ENCODE results near the gene MAN2A2. TPM values are rescaled to one million over a fixed set of nuclear protein-coding genes. Genes with fewer than 3 reads are reported as not detected.

Gene MAN2A2
- total RNA-seq, 1 donor = 15.1 TPM

DNA sequence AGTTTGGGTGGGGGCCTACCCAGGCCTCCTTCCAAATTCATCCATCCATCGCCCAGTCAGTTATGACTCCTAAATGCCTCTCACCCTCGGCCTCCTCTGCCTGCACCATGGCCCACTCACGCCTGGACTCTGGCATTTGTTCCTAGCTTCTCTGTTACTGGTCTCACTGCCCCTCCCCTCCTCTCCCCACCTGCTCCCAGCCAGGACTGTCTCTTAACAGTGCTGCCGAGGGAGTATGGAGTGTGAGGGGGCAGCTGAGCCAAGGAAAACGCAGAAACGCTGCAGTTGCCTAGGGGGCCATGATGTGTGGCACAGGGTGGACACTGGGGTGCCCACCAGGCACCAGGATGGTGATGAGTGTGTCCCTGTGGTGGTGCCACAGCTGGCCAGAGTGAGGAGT is 54.7 kb downstream of the MAN2A2 start:
- TF ChIP-seq, protein P1, sequence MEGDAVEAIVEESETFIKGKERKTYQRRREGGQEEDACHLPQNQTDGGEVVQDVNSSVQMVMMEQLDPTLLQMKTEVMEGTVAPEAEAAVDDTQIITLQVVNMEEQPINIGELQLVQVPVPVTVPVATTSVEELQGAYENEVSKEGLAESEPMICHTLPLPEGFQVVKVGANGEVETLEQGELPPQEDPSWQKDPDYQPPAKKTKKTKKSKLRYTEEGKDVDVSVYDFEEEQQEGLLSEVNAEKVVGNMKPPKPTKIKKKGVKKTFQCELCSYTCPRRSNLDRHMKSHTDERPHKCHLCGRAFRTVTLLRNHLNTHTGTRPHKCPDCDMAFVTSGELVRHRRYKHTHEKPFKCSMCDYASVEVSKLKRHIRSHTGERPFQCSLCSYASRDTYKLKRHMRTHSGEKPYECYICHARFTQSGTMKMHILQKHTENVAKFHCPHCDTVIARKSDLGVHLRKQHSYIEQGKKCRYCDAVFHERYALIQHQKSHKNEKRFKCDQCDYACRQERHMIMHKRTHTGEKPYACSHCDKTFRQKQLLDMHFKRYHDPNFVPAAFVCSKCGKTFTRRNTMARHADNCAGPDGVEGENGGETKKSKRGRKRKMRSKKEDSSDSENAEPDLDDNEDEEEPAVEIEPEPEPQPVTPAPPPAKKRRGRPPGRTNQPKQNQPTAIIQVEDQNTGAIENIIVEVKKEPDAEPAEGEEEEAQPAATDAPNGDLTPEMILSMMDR (IDR thresholded peaks at IDR 0.05; ENCODE audit: insufficient read depth, low read depth, low read length) = no peak
- DNase-seq (ENCODE audit: low read depth) = no peak
- H3K4me3 ChIP-seq (ENCODE audit: low read depth, low read length) = peak overlapping the region; percentile 72

DNA sequence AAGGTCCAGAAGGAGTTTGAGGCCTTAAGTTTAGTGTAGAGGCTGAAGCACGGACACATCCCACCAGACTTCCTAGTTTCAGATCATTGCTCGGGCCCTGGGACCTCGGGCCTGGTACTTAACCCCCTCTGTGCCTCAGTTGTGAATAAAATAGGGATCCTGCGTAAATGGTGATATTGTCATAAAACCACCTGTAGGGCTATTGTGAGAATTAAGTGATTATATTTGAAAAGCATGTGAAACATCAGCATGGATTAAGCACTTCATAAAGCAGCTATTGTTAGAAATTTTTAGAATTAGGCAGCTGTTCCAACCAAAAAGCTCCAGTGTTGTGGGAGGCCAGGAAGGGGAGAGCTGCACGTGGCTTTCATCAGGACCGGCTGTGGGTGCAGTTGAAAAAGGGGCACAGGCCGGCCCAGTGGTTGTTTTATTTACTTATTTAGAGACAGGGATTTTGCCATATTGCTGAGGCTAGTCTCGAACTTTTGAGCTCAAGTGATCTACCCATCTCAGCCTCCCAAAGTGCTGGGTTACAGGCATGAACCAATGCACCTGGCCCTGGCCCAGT is 56.0 kb downstream of the MAN2A2 start:
- no peak for DNase-seq (ENCODE audit: low read depth)
- TF ChIP-seq, protein P1 (IDR thresholded peaks at IDR 0.05; ENCODE audit: insufficient read depth, low read depth, low read length) = no peak
- H3K4me3 ChIP-seq (ENCODE audit: low read depth, low read length) = no peak overlapping the region

DNA sequence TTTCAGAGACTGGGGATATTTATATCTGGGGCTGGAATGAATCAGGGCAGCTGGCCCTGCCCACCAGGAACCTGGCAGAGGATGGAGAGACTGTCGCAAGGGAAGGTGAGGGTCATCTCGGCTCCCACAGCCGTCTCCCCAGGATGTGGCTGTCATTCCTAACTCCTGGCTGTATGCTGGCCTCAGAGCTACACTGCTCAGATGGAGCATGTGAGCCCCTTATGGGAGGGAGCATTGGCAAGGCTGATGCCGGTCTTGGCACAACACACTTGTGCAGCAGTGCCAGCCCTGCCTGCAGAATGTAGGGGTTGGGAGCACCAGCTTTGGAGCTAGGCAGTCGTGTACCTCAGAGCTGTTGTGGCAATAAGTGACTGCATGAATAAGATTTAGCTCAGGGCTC is 56.8 kb downstream of the MAN2A2 start:
- TF ChIP-seq, protein P1 (IDR thresholded peaks at IDR 0.05; ENCODE audit: insufficient read depth, low read depth, low read length) = no peak
- no peak overlapping the region for H3K4me3 ChIP-seq (ENCODE audit: low read depth, low read length)
- DNase-seq (ENCODE audit: low read depth) = no peak

DNA sequence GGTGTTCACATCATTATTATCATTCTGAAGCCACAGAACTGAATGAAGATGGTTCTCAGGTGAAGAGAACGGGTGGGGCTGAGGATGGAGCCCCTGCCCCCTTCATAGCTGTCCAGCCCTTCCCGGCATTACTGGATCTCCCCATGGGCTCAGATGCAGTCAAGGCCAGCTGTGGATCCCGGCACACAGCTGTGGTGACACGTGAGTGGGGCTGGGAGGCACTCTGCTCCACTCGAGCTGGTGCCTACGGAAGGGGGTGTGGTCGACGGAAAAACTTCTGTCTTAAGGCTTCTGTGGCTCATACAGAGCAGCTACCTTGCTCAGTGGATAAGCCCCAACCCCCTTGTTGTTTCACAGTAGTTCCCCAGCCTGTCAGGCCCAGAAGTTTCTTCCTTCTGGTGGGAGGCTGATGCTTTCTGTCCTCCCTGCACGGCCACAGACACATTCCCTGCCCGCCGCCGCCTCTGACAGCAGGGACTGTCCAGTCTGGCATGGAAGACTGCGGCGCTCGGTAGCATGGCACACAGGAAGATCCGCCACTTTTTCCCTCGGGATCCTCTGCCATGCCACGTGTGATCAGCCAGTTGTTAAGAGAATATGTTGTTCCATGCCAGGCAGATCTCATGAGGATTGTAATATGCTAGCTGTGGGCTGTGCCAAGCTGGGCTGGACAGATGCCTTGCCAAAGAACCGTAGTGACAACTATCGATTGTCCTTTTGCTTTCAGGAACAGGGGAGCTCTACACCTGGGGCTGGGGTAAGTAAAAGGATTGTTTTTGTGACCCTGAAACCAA is 57.4 kb downstream of the MAN2A2 start:
- DNase-seq (ENCODE audit: low read depth) = no peak
- no peak overlapping the region for H3K4me3 ChIP-seq (ENCODE audit: low read depth, low read length)
- TF ChIP-seq, protein P1 (IDR thresholded peaks at IDR 0.05; ENCODE audit: insufficient read depth, low read depth, low read length) = no peak

DNA sequence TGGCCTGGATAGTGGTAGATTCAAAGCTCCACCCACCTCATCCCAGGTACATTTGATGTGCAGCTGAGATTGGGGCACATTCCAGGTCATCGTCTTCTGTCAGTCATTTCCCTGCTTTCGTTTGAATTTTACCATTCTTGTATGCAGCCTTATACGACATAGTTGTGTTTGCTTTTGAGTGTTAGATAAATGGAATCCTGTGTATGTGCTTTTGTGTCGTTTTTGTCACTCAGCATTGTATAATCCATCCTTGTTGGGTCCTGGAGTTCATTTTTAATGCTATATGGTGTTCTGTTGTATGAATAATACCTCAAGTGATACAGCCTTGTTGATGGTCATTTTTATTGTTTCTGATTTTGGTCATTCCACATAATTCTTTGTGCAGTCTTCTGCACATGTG is 58.9 kb downstream of the MAN2A2 start:
- TF ChIP-seq, protein P1 (IDR thresholded peaks at IDR 0.05; ENCODE audit: insufficient read depth, low read depth, low read length) = no peak
- no peak overlapping the region for H3K4me3 ChIP-seq (ENCODE audit: low read depth, low read length)
- DNase-seq (ENCODE audit: low read depth) = no peak

DNA sequence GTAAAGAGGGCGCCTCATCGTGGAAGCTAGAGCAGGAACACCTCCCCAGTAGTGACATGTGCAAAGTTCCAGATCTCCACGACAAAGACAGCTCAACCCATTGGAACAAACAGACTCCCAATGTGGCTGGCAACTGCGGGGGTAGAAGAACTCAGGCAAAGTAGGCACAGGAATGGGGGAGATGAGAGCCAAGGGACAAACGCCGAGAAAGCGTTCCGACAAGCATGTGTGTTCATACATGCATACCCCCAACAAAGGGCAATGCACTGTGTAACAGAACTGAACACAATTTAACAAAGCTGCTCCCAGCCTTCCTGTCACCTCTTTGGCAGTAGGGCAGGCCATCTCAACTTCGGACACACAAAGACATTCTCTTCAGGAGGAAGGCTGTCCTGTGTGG is 63.2 kb downstream of the MAN2A2 start:
- no peak for DNase-seq (ENCODE audit: low read depth)
- no peak overlapping the region for H3K4me3 ChIP-seq (ENCODE audit: low read depth, low read length)
- TF ChIP-seq, protein P1 (IDR thresholded peaks at IDR 0.05; ENCODE audit: insufficient read depth, low read depth, low read length) = no peak

Measured in fibroblast of villous mesenchyme (primary cell).